Measurements from ENCODE around the gene ELOVL6. TPM values are rescaled to one million over a fixed set of nuclear protein-coding genes. Genes with fewer than 3 reads are reported as not detected.

Gene ELOVL6
- total RNA-seq, 2 donors from 2014 or later, result 43.5 to 44.8 TPM

- Histone ChIP-seq H3K4me3 (ENCODE audit: low read length) (no peak overlapping the region), H3K27me3 (ENCODE audit: control insufficient read depth, insufficient read depth, low read length, poor library complexity, severe bottlenecking) (no peaks in the 10 kb centered on the region), H3K9me3 (ENCODE audit: control insufficient read depth, low read length) (no peaks in the 10 kb centered on the region), H3K36me3 (ENCODE audit: control insufficient read depth, insufficient read depth, low read length) (no peaks in the 10 kb centered on the region), H3K9ac (ENCODE audit: extremely low read depth, low read length, poor library complexity, severe bottlenecking) (no peak overlapping the region), H3K4me1 (ENCODE audit: control insufficient read depth, insufficient read depth, low read length) (no peaks in the 10 kb centered on the region), H3K27ac (ENCODE audit: low read depth, low read length) (no peak overlapping the region)
- peaks cover 24% of the 10 kb centered on the region for H3K36me3 Mint-ChIP-seq (ENCODE audit: low read depth)
- TF ChIP-seq CTCF (conservative IDR thresholded peaks at IDR 0.05), result no peak
- H3K27ac Mint-ChIP-seq, result no peak overlapping the region
- no peak for DNase-seq
- no peaks in the 10 kb centered on the region for H3K27me3 Mint-ChIP-seq (ENCODE audit: insufficient read depth)
- peaks cover 6% of the 10 kb centered on the region for H3K4me1 Mint-ChIP-seq
- no peaks in the 10 kb centered on the region for H3K9me3 Mint-ChIP-seq
- no peak overlapping the region for H3K4me3 Mint-ChIP-seq
Measured at GRCh38 chr4:110124711-110125110, 73.7 kb downstream of the ELOVL6 start.

- Histone ChIP-seq H3K9me3 (ENCODE audit: control insufficient read depth, low read length) (no peaks in the 10 kb centered on the region), H3K27me3 (ENCODE audit: control insufficient read depth, insufficient read depth, low read length, poor library complexity, severe bottlenecking) (no peaks in the 10 kb centered on the region), H3K36me3 (ENCODE audit: control insufficient read depth, insufficient read depth, low read length) (no peaks in the 10 kb centered on the region), H3K9ac (ENCODE audit: extremely low read depth, low read length, poor library complexity, severe bottlenecking) (no peak overlapping the region), H3K27ac (ENCODE audit: low read depth, low read length) (no peak overlapping the region), H3K4me3 (ENCODE audit: low read length) (no peak overlapping the region), H3K4me1 (ENCODE audit: control insufficient read depth, insufficient read depth, low read length) (no peaks in the 10 kb centered on the region)
- peaks cover 27% of the 10 kb centered on the region for H3K36me3 Mint-ChIP-seq (ENCODE audit: low read depth)
- H3K27ac Mint-ChIP-seq, result no peak overlapping the region
- no peaks in the 10 kb centered on the region for H3K27me3 Mint-ChIP-seq (ENCODE audit: insufficient read depth)
- no peak for DNase-seq
- no peak for TF ChIP-seq CTCF (conservative IDR thresholded peaks at IDR 0.05)
- H3K4me1 Mint-ChIP-seq, result peaks cover 6% of the 10 kb centered on the region
- H3K9me3 Mint-ChIP-seq, result no peaks in the 10 kb centered on the region
- H3K4me3 Mint-ChIP-seq, result no peak overlapping the region
Measured at GRCh38 chr4:110122201-110122600, 76.2 kb downstream of the ELOVL6 start.

- Histone ChIP-seq H3K9ac (ENCODE audit: extremely low read depth, low read length, poor library complexity, severe bottlenecking) (no peak overlapping the region), H3K27me3 (ENCODE audit: control insufficient read depth, insufficient read depth, low read length, poor library complexity, severe bottlenecking) (no peaks in the 10 kb centered on the region), H3K9me3 (ENCODE audit: control insufficient read depth, low read length) (no peaks in the 10 kb centered on the region), H3K4me1 (ENCODE audit: control insufficient read depth, insufficient read depth, low read length) (no peaks in the 10 kb centered on the region), H3K27ac (ENCODE audit: low read depth, low read length) (no peak overlapping the region), H3K36me3 (ENCODE audit: control insufficient read depth, insufficient read depth, low read length) (peaks cover 4% of the 10 kb centered on the region), H3K4me3 (ENCODE audit: low read length) (no peak overlapping the region)
- no peak for TF ChIP-seq CTCF (conservative IDR thresholded peaks at IDR 0.05)
- Mint-ChIP-seq H3K9me3 (no peaks in the 10 kb centered on the region), H3K4me3 (no peak overlapping the region), H3K36me3 (ENCODE audit: low read depth) (peaks cover 28% of the 10 kb centered on the region), H3K27ac (no peak overlapping the region), H3K4me1 (peaks cover 1% of the 10 kb centered on the region), H3K27me3 (ENCODE audit: insufficient read depth) (no peaks in the 10 kb centered on the region)
- 87 to 90% methylated on average over 4 to 5 of the region's 6 CpGs for WGBS, 2 experiments (ENCODE audit: insufficient coverage in 1 of 2, insufficient read length in 1 of 2)
- DNase-seq, result no peak
Measured at GRCh38 chr4:110120506-110120905, 77.9 kb downstream of the ELOVL6 start.
